G401.6 (cell line): ENCODE results near the gene ABHD3.
"Not testable (repeated sequence)": the region's sequence is repeated elsewhere in the genome, so short reads cannot be mapped to it uniquely, and the experiment has no call there.

Experiments
- FAIRE-seq: peaks from 2 replicates; lab custom pipeline; 2012; peaks lifted over from hg19 to GRCh38; lab: Jason Lieb, UNC

Gene ABHD3

DNA sequence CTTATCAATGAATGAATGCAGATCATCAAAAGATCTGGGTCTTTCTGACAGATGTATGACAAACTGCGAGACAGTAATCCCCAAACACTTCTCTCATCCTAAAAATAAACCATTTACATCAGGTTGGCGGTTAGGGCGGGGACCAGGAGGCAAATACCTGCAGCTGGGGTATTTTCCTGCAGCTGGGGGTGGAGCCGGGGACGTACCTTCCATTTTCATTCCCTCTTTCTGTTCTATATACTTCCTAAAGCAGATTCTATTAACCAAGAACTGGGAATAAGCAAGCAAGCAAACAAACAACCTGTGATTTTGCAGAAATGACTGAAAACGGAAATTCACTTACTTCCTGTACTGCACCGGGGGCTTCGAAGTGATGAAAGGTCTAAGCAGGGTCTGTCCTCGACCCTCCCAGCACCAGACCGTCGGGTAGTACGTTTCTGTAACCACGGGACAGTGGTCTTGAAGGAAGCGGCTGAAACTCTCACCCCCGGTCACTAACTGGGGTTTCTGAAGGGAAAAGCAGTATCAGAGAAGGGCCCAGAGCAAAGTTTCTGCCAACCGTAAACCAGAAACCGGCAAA lies 1.2 kb downstream of the ABHD3 start:
- no peak for FAIRE-seq

DNA sequence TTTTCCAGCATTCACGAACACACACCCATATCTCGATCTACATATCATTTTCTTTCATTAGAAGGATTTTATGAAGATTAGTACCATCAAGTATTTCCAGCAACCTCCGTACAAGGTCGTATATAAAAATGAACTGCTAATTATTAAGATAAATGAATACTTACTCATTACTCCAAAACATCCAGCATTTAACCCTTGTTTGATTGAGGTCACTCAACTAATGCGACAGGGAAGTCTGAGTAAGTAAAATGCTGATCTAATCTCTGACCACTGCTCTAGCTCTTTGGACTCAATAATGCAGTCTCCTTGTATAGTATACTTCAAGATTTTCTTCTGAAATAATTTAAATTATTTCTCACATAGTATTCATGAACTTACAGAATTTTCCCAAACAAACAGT lies 2.0 kb downstream of the ABHD3 start:
- FAIRE-seq: no peak

DNA sequence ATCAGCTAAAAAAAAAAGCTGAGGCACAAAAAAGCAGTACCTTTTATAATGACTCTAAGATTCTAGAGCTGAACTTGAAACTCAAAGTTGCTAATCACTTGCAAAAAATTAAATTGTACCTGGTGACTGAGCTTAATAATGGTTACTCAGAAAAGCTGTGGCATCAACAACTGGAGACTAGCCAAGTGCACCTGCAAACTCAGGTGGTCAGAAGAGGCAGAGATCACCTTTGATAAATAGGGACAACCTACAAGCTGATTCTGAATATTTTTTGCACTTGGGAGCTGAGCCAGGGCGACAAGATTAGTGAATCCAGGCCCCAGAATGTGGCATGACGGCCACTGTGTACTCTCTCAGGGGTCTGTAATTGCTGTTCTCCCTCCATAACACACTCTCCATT lies 3.0 kb downstream of the ABHD3 start:
- FAIRE-seq: no peak

DNA sequence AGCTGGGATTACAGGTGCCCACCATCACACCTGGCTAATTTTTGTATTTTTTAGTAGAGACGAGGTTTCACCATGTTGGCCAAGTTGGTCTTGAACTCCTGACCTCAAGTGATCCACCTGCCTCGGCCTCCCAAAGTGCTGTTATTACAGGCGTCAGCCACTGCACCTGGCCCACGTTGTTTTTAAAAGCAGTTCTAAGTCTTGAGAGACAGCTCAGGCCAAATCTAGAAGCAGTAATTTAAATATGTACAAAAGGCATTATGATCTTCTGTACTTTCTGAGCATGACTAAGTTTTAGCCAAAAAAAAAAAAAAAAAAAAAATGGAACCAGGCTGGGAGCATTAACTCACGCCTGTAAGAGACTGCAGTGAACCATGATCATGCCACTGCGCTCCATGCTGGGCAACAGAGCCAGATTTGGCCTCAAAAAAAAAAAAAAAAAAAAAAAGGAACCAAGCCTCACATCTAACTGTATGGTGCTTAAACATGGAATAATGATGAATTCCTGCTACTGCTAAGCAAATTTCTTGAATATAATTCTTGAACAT lies 4.0 kb downstream of the ABHD3 start:
- no peak for FAIRE-seq

DNA sequence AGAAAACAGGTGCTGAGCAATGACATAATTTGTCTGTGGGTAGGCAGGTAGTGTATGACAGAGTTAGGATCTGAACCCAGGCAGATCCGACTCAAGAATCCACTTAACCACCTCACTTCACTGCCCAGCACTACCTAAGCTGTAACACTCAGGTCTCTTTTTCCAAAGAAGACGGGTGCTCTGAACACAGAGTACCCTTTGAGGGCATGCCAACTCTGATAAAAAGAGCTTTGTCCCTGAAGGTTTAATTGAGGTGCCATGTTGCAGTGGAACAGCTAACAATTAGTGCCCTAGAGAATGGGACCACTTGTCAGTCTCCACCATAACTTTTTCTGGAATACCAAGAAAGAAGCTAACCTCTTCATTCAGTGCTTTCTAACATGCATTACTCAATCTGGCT lies 11.3 kb downstream of the ABHD3 start:
- no peak for FAIRE-seq

DNA sequence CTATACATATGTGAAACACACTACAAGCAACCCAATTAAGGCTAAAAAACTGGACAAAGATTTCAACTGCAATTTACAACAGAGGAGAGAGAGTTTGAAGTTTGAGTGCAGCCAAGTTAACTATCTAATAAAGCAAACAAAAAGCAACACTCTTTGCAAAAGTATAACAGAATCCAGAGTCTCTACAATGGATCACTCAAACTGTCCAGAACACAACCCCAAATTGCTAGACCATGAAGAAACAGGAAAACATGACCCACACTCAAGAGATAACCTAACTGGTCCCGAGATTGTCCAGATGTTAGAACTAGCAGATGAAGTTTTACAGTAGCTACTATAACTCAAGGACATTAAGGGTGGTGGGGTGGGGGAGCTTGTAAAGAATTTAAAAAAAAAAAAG lies 14.8 kb downstream of the ABHD3 start:
- no peak for FAIRE-seq

DNA sequence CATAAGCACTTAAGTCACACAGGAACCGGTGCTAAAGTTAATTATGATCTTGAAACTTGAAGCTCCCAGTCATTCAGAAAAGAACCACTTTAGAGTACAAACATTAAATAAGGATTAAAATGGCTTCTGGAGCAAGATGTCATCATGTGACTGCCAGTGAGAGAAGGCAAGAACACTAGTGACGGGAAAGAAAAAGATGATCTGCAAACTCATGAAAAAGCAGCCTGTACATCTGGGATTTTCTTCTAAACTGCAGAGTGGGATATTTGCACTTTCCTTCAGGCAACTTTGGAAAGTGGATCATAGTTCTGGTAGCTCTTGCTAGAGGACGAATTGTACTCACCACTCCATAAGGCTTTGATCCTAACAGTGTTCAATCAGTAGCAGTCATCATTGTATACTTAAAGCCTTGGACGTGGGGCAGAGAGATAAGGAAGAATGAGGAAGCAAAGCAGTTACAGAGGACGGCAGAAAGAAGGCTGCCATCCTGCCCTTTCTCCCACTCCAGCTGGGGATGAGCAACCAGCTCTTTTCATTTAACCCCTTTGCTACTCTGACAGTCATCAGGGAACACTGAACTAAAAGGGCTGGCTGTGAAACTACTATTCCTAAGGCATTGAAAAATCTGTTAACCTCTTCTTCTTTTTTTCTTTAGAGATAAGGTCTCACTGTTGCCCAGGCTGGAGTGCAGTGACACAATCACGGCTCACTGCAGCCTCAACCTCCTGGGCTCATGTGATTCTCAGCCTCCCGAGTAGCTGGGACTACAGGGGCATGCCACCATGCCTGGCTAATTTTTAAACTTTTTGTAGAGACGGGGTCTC lies 18.1 kb downstream of the ABHD3 start:
- FAIRE-seq: no peak

DNA sequence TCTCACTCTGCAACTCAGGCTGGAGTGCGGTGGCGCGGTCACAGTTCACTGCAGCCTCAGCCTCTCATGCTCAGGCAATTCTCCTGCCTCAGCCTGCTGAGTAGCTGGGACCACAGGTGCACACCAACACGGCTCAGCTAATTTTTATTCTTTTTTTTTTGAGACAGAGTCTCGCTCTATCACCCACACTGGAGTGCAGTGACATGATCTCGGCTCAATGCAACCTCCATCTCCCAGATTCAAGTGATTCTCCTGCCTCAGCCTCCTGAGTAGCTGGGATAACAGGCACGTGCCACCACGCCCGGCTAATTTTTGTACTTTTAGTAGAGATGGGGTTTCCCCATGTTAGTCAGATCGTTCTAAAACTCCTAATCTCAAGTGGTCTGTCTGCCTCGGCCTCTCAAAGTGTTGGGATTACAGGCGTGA lies 19.0 kb downstream of the ABHD3 start:
- FAIRE-seq: not testable (repeated sequence)

DNA sequence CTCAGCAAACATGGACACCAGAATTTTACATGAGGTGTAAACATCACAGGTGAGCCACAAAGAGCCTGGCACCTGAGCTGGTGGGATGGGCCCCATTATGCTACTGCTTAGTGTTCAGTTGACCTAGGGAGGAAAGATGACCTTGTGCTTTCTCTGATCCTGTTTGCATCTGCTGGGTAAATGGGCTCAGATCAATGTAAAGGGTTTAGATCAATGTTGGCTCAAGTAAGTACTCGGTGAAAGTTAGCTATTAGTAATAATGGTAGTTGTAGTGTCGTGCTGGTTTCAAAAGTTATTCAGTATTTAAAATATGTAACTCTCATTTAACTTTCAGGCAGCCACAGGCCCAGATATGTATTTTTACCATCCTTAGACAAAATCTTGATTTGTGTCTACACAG lies 19.8 kb downstream of the ABHD3 start:
- no peak for FAIRE-seq

DNA sequence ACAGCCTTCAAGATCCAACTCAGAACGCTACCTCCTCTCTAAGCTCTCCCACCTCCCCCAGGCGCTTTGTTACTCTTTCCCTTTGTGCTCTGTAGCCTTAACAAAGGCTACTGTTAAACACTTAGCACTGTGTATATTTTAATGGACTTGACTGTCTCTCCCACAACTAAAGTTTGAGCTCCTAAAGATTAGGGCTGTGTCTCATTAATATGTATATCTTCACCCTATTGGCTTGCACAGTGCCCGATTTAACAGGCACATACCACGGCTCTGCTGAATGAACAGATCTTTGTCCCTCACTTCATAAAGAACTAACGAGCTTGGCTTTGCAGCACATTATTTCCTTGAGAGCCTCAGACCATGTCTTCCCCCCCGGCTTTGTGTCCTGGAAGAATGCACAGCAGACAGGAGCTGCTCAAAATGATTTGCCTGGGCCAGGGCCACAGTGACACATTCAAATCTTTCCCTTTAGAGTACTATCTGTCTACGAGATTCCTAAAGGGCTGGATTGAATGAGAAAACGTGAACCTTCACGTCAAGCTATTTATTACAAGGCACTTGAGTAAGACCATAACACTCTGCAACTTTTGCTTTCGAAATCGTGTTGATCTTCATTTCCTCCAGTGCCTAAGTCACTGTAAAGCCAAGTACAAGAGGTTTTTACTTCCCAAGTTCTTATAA lies 22.1 kb downstream of the ABHD3 start:
- FAIRE-seq: no peak

DNA sequence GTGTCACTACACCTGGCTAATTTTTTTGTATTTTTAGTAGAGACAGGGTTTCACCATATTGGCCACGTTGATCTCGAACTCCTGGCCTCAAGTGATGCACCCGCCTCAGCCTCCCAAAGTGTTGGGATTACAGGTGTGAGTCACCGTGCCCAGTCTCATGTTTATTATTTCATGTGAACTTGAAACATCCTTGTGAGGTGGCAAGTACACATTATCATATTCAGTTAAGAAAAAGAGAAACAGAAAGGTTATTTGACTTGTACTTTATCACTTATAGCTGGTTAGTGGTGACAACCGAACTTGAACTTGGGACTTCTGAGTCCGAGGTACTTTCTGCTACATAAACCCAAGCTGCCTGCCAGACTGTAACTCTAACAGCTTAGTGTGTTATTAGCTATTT lies 24.4 kb downstream of the ABHD3 start:
- no peak for FAIRE-seq

DNA sequence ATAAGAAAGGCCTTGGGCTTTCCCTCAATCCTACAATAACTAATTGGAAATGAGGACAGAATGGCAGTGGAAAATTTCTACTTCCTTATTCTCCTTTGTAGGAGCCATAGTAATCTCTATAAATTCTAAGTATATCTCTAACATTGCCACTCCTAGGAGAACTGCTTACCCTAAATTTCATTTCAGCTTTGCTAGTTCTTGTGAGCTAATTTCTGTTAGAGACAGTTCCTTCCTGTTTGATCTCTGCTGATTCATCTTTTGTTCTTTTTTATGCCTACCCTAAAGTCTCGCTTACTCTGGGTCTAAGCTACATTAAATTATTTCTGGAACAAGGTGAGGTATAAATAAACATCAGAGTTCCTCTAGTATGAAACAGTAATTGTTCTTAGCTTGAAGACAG lies 25.7 kb downstream of the ABHD3 start:
- no peak for FAIRE-seq

DNA sequence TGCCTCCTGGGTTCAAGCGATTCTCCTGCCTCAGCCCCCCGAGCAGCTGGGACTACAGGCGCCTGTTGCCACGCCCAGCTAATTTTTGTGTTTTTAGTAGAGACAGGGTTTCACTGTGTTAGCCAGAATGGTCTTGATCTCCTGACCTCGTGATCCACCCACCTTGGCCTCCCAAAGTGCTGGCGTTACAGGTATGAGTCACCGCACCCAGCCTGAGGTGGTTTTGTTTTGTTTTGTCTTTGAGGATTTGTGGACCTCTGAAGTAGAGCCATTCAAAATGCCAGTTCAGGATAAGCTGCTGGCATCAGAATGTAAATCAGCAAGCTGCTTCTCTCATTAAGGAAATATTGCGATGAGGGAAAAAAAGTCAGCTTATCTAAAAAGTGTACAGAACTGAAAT lies 29.2 kb downstream of the ABHD3 start:
- not testable (repeated sequence) for FAIRE-seq

DNA sequence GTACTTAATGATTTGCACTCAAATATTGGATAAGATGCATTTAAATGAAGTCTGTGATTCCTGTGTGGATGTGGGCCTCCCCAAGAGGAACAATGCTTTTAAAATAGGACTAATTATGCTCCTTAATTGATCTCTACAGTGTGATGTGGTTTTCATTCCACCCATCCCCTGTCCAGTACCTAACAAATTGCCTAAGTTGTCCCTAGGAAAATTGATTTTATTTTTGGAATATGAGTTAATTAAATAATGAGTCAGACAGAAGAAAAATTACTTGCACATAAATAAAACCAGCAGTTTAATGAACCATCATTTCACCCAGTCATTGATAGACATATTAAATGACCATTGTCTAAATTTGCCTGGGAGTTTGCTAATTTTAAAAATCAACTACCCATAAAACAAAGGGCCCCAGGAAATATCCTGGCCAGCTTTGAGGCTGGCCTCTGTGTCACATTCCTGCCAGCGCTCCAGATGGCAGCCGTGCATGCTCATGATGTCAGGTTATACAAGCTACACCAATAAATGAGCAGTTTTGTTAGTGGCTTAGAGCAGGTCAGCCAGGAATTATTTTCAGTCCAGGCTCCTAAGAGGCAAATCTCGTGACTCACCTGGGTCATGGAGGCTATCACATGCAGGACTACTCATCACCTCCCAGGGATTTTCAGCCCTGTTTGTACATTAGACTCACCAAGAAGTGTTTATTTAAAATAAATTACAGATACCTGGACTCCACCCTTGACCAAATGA lies 31.9 kb downstream of the ABHD3 start:
- FAIRE-seq: peak; percentile 93

DNA sequence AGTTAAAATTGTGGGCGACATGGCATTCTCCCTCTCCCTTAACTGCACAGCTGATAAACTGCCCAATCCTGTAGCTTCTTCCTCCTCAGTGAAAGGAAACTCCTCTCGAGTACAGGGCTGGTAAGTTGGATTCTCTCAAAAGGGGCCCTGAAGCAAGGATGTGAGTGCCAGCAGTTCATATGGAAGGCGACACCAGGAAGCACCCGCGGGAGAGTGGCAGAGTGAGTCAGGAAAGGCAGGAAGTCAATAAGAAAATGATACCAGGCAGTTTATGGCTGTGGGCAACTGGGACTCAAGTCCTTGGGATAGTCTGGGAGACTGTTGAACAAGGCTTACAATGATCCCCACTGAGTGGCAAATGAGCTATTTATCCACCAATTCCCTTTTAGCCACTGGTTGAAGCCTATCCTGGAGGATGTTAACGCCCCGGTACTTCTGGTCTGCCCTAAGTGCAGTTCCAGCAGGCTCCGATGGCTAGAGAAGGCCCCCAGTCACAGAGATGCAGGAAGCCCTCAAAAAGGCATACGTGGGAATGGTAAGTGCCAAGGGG lies 34.8 kb downstream of the ABHD3 start:
- FAIRE-seq: no peak

DNA sequence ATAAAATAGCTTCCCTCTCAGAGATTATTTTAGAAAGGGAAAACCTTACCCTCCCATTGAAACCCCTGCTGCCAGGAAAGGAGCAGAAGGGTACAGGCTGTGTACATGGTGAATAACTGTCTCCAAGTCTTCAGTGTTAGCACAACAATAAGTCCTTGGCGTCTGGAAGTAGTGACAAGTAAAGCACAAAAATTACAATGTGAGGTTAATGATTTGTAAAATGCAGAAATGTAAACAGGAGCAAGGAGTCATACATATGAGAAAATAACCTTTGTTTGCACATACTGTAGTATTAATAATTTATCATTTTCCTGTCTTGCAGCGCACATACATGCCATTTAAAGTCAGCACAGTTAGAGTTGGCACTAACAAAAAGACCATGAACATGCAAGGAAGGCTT lies 40.5 kb downstream of the ABHD3 start:
- FAIRE-seq: no peak

DNA sequence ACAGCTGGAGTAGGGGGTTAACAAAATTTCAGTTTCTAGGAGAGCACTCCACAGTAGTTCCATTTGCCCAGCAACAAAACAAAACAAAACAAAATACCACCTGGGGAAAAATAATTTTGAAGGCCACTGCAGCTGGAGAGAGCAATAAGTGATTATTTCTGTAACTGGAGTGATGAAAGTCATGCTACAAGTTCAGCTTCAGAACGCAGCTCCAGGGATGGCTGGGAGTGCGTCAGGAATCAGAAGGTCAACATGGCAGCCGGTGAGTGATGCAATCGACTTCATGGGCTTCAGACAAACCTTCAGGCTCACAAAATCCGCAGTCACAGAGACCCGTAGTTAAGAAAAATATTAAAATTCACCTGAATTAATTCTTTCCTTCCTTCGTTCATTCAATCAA lies 41.0 kb downstream of the ABHD3 start:
- no peak for FAIRE-seq

DNA sequence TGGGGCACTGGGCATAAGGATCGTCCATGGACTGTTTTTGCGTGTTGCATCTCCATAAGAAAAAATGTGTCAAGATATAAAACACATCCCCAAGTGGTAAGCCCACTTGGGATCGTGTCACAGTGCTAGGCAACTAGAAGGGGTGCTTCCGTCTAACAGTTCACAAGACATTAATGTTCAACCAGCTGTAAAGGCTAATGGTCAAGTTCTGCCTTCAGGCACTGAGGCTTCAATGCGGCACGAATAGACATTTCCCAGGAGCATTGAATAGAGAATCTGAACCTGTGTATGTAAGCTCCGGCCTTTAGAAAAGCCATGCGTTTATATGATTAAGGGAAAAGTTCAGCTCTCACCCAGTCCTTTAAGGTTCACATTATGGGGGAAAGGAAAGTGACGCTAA lies 42.0 kb downstream of the ABHD3 start:
- no peak for FAIRE-seq

DNA sequence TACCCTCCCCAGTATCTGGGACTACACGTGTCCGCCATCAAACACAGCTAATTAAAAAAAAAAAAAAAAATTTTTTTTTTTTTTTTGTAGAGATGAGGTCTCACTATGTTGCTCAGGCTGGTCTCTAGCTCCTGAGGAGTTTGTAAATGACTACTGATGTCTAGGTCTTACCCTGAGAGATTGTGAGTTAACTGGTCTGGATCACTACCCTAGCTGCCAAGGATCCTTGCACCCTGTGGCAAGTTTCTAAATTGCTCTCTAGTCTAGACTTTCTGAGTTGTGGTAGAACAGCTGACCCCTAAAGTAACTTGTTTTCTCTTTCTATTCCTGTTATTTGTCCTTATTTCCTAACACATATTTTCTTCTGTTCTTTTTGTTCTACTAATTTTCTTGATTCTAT lies 44.5 kb downstream of the ABHD3 start:
- FAIRE-seq: no peak

DNA sequence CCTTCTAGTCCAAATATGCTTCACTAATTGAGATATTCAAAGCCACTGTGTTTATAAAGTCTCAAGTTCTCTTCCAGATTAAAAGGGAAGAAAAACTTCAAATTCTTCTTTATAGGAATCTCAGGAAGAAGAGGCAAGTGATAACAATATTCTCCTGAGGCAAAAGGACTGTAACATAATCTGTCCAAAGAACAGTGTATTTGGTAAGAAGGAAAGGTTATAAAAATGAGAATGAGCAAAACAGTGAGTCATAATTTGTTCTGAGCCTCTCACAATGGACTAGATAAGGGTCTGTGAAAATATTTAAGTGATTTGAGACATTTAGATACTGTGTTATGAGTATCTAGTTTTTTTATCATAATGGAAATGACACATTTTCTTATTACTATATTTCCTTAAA lies 48.2 kb downstream of the ABHD3 start:
- FAIRE-seq: no peak

DNA sequence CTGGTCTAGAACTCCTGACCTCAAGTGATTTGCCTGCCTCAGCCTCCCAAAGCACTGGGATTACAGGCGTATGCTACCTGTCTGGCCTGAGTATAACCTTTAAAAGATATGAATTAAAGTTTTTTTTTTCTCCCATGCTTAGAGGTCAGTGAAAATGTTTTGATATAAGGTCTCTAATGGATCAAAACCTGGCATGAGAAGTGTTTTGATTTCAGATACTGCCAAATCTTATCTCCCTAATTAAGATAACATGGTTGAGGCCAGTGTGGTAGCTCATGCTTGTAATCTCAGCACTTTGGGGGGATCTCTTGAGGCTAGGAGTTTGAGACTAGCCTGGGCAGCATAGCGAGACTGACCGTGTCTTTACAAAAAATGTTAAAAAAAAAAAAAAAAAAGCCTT lies 51.2 kb downstream of the ABHD3 start:
- FAIRE-seq: no peak

DNA sequence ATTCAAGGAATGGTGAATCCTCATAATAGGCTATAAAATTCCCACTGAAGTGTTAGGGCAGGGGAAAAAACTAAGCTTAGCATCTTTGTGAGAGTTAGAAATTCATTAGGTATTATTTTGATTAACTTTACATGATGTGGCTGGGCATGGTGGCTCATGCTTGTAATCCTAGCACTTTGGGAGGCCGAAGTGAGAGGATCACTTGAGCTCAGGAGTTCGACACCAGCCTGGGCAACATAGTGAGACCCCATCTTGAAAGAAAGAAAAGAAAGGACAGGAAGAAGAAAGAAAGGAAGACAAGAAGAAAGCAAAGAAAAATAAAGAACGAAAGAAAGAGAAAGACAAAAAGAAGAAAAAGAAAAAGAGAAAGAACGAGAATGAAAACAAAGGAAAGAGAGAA lies 52.5 kb downstream of the ABHD3 start:
- FAIRE-seq: no peak
